GM12878 (cell line): ENCODE results near the gene CIPC. TPM values are rescaled to one million over a fixed set of nuclear protein-coding genes. Genes with fewer than 3 reads are reported as not detected.

Experiments
- ATAC-seq: fragments of 200-7000 bp; cut with Tn5 transposase; 3 replicates; pipeline ENCODE4 v1.9.1; 2020; ENCODE audit warnings: mild to moderate bottlenecking, moderate library complexity
- BruUV-seq: library from RNA; stranded (reverse); fragments of 400-500 nt; replicated peaks from 2 replicates; lab custom pipeline; 2021; lab: Mats Ljungman, UMichigan
- CTCF ChIA-PET: fragments of 300-600 bp; sonication (Branson Sonifier 250); formaldehyde crosslinking; extraction: SDS; loops from one replicate; lab custom pipeline; 2021; ENCODE audit warnings: inconsistent platforms; lab: Yijun Ruan, JAX
- POLR2A ChIA-PET: fragments of 350-600 bp; formaldehyde crosslinking; extraction: SDS; loops from one replicate; lab custom pipeline; 2021; ENCODE audit warnings: inconsistent platforms; lab: Charles Lee
- RAD21 ChIA-PET: fragments of 300-600 bp; sonication (Branson Sonifier 250); formaldehyde crosslinking; loops from one replicate; lab custom pipeline; 2023; ENCODE audit warnings: antibody characterized with exemption; ENCODE audit not compliant: unreplicated experiment; lab: Charles Lee
- SMC1A ChIA-PET: fragments of 300-600 bp; sonication (Branson Sonifier 250); formaldehyde crosslinking; loops from one replicate; lab custom pipeline; 2023; ENCODE audit not compliant: unreplicated experiment, uncharacterized antibody; lab: Charles Lee
- DNase-seq: peaks from one replicate; pipeline ENCODE4 v3.0.0-alpha.2; 2011; ENCODE audit warnings: low read depth, low spot score
- FAIRE-seq: peaks from 3 replicates; lab custom pipeline; 2011; peaks lifted over from hg19 to GRCh38; lab: Jason Lieb, UNC
- H2AFZ ChIP-seq: 2 replicates; pipeline ENCODE4 v1.6.0; 2011; ENCODE audit warnings: low read depth, low read length, control low read depth; ENCODE audit not compliant: control insufficient read depth
- H3K27ac ChIP-seq: 2 replicates; pipeline ENCODE4 v1.5.1; 2011; ENCODE audit warnings: control low read depth; ENCODE audit not compliant: control insufficient read depth, insufficient read depth
- H3K27me3 ChIP-seq, 2 experiments: replicated peaks in 1 of 2; 2 replicates each; pipeline versions ENCODE4 v1.6.0 to v1.6.1; 2011; ENCODE audit warnings: low read length in 1 of 2; ENCODE audit not compliant: control insufficient read depth in 2 of 2, insufficient read depth in 2 of 2
- H3K36me3 ChIP-seq, 2 experiments: 2 replicates each; pipeline ENCODE4 v1.5.1; 2011; ENCODE audit warnings: low read length in 1 of 2; ENCODE audit not compliant: control insufficient read depth in 2 of 2, insufficient read depth in 2 of 2
- H3K4me1 ChIP-seq: 2 replicates; pipeline ENCODE4 v1.6.1; 2011; ENCODE audit warnings: mild to moderate bottlenecking, low read length, moderate library complexity, mixed read lengths; ENCODE audit not compliant: control insufficient read depth, insufficient read depth
- H3K4me2 ChIP-seq: 2 replicates; pipeline ENCODE4 v1.6.0; 2011; ENCODE audit warnings: control low read depth; ENCODE audit not compliant: control insufficient read depth, insufficient read depth
- H3K4me3 ChIP-seq: fragments of 200-600 bp; sonication (generic); 2 replicates; pipeline ENCODE4 v1.5.1; 2016
- H3K79me2 ChIP-seq: 2 replicates; pipeline ENCODE4 v1.6.0; 2011; ENCODE audit warnings: low read length; ENCODE audit not compliant: control insufficient read depth, insufficient read depth
- H3K9ac ChIP-seq: 2 replicates; pipeline ENCODE4 v1.8.0; 2011; ENCODE audit warnings: low read length, control low read depth, mixed read lengths; ENCODE audit not compliant: control insufficient read depth, insufficient read depth
- H3K9me3 ChIP-seq: replicated peaks from 3 replicates; pipeline ENCODE4 v1.5.1; 2011; ENCODE audit warnings: mild to moderate bottlenecking, low read length; ENCODE audit not compliant: control insufficient read depth, insufficient read depth
- H4K20me1 ChIP-seq: 2 replicates; pipeline ENCODE4 v1.6.0; 2011; ENCODE audit not compliant: control insufficient read depth, insufficient read depth
- ZNF217 ChIP-seq: fragments of 450-650 bp; IDR thresholded peaks from 2 replicates; pipeline ENCODE4 v1.6.1; 2017; ENCODE audit warnings: antibody characterized with exemption, mild to moderate bottlenecking
- WGBS: methylation state at CpG from one replicate; pipeline ENCODE4 v1.1.6; 2016; ENCODE audit warnings: low lambda C conversion rate; ENCODE audit not compliant: insufficient replicate concordance, insufficient coverage; ENCODE audit errors: missing lambda C conversion rate; 5-methylcytosine and 5-hydroxymethylcytosine counted together
- in situ Hi-C: fragments of 300-500 bp; cut with MboI; formaldehyde crosslinking; loops from 9 replicates; pipeline ENCODE4 v1.14.3; 2018; ENCODE audit warnings: mixed read lengths
- intact Hi-C: fragments of 100-400 bp; cut with micrococcal nuclease; formaldehyde crosslinking; loops from one replicate; pipeline ENCODE4 v1.14.2; 2022; ENCODE audit not compliant: unreplicated experiment
- polyA plus RNA-seq, 11 experiments: library from polyadenylated mRNA; depleted of rRNA in 4 of 11; unstranded in 6 of 11; stranded (reverse) in 5 of 11; fragments of >200 nt; fragmentation: Nextera tagmentation in 4 of 11; fragmentation: Illumina TruSeq in 1 of 11; extraction: Ambion mirVana in 4 of 11; extraction: Trizol in 1 of 11; gene quantifications; 1 replicate in 1 of 11; 2 replicates in 10 of 11; pipeline versions ENCODE4 v1.2.1 to v1.2.3, GENCODE V29; 2011 to 2016; ENCODE audit warnings: inconsistent platforms in 2 of 11, missing spikeins in 2 of 11, low read depth in 1 of 11
- total RNA-seq, 4 experiments: library from RNA; depleted of rRNA in 3 of 4; stranded (reverse); fragments of >200 nt in 3 of 4; fragmentation: Illumina TruSeq in 1 of 4; extraction: Trizol in 1 of 4; gene quantifications; 2 replicates each; pipeline versions ENCODE4 v1.2.1 to v1.2.3, GENCODE V29; 2013 to 2021
- TF ChIP-seq, protein P1 (sequence below), 3 experiments: IDR thresholded peaks in 2 of 3; conservative IDR thresholded peaks in 1 of 3; 2 replicates each; pipeline ENCODE4 v1.5.1; 2011; ENCODE audit warnings: low read depth in 3 of 3, low read length in 3 of 3, mild to moderate bottlenecking in 3 of 3, control low read depth in 2 of 3, moderate library complexity in 2 of 3, inconsistent platforms in 1 of 3, mixed read lengths in 1 of 3; ENCODE audit not compliant: control insufficient read depth in 2 of 3, insufficient read depth in 1 of 3; ENCODE audit errors: extremely low read depth in 1 of 3

CIPC gene
- total and polyA plus RNA-seq, 10 of the 15 experiments (the other 5 are each of a cell fraction or from before 2014, with no cell fraction given) = 5.6 to 29.5 (median 16.5) TPM

DNA sequence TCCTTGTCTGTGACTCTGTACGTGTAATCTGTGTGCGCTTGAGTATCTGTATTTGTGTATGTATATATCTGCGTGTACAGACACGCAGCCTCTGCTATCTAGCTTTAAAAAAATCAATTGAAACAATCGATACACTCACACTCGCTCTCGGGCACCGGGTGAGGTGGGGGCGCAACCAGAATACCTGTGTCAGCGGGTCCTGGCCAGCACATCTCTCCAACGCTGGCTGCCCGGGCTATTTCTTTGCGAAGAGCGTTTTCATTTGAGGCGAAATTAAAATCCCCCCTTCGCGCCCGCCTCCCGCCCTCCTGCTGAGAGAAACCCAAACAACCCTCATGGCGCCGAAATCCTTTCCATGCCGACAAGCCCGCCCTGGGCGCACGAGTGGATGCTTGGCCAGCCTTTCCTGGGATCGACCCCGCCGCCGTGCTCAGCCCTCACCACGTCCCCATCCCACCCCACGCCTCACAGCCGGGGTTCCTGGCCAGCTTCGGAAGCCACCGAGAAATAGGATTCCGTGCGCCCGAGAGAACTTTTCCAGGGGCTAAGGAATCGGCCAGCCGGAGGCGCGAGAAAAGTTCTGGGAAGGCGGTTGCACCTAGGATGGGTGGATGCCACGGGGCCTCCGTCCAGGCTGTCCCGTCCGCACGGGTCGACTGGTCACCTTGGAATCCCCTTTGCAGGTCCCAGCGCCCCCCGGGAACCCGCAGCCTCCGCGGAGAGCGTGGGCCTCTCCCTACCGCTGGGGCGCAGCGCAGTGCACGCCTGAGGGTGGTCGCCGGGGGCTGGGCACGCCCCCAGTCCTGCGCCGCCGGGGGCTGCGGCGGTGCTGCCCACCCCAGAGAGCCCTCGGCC is 42.5 kb downstream of the CIPC start:
- CTCF ChIA-PET = interaction anchor here (1.0 to 4.9 kb wide), 5 partner anchors 10 to 176 kb away, joined by 3 to 37 read pairs (median 5); no protein-coding TSS in a partner anchor
- Histone ChIP-seq H3K27ac (no peak overlapping the region), H3K9ac (no peak overlapping the region), H2AFZ (no peak overlapping the region), H3K4me3 (no peak overlapping the region), H3K4me1 (no peaks in the 10 kb centered on the region), H3K4me2 (no peak overlapping the region), H3K79me2 (no peaks in the 10 kb centered on the region), H3K36me3 (no peaks in the 10 kb centered on the region), H3K27me3 (peaks cover 19 to 20% of the 10 kb centered on the region in 2 experiments), H4K20me1 (no peaks in the 10 kb centered on the region), H3K9me3 (no peaks in the 10 kb centered on the region)
- RAD21 ChIA-PET = interaction anchor here (1.0 to 2.0 kb wide), 2 partner anchors 73 to 176 kb away, joined by 3 to 5 read pairs; no protein-coding TSS in a partner anchor
- no peak for DNase-seq
- no peak for TF ChIP-seq ZNF217
- TF ChIP-seq, protein P1, sequence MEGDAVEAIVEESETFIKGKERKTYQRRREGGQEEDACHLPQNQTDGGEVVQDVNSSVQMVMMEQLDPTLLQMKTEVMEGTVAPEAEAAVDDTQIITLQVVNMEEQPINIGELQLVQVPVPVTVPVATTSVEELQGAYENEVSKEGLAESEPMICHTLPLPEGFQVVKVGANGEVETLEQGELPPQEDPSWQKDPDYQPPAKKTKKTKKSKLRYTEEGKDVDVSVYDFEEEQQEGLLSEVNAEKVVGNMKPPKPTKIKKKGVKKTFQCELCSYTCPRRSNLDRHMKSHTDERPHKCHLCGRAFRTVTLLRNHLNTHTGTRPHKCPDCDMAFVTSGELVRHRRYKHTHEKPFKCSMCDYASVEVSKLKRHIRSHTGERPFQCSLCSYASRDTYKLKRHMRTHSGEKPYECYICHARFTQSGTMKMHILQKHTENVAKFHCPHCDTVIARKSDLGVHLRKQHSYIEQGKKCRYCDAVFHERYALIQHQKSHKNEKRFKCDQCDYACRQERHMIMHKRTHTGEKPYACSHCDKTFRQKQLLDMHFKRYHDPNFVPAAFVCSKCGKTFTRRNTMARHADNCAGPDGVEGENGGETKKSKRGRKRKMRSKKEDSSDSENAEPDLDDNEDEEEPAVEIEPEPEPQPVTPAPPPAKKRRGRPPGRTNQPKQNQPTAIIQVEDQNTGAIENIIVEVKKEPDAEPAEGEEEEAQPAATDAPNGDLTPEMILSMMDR (IDR thresholded peaks at IDR 0.05 in 2 of 3, conservative IDR thresholded peaks at IDR 0.05 in 1 of 3; ENCODE audit: control insufficient read depth in 2 of 3, extremely low read depth in 1 of 3, insufficient read depth in 1 of 3, low read depth in 3 of 3, low read length in 3 of 3) = 0 out of 6 replicates have a peak, but pooled peaks of 1 of the 3 experiments have one; percentile 8
- POLR2A ChIA-PET = no interaction called here
- ATAC-seq = no peak
- no TSS peak for BruUV-seq
- FAIRE-seq = no peak
- intact Hi-C loops = no loop called here
- in situ Hi-C loops = no loop called here
- WGBS = 17% methylated on average over 67 of the region's 67 CpGs
- SMC1A ChIA-PET = interaction anchor here (1.3 kb wide), 1 partner anchor 9 kb away, joined by 3 read pairs; no protein-coding TSS in a partner anchor
